CD4-positive, alpha-beta T cell treated with Interleukin-2 at 100 ng/mL for 4 hours (primary cell): ENCODE measurements around the gene ZNF492.
A peak's percentile ranks its signal among the peaks of the same experiment; 100 is the strongest.
"Not testable (repeated sequence)": the region's sequence is repeated elsewhere in the genome, so short reads cannot be mapped to it uniquely, and the experiment has no call there.

Experiments used
- DNase-seq: peaks from one replicate; pipeline ENCODE4 v3.0.0-alpha.2; 2020; ENCODE audit warnings: low spot score

The ZNF492 gene

GRCh38 chr19:22633706-22634449, at the start of gene ZNF492:
Gene ZNF492, plus strand, starts transcription at chr19:22634324. Its CDS starts 19,076 bp downstream, at chr19:22653400.
- DNase-seq = peak; percentile 74

- no peak for DNase-seq
These were observed 38.7 kb upstream of the ZNF492 start for GRCh38 chr19:22595422-22595821.

GRCh38 chr19:22595918-22596341, 38.2 kb upstream of the ZNF492 start:
- no peak for DNase-seq

- no peak for DNase-seq
These were observed 33.2 kb upstream of the ZNF492 start for GRCh38 chr19:22600690-22601648.

- no peak for DNase-seq
These were observed 32.1 kb upstream of the ZNF492 start for GRCh38 chr19:22601906-22602630.

- no peak for DNase-seq
These were observed 31.4 kb upstream of the ZNF492 start for GRCh38 chr19:22602631-22603272.

GRCh38 chr19:22603518-22604440, 30.3 kb upstream of the ZNF492 start:
- DNase-seq = no peak

- DNase-seq = no peak
These were observed 29.4 kb upstream of the ZNF492 start for GRCh38 chr19:22604571-22605274.

- no peak for DNase-seq
These were observed 28.6 kb upstream of the ZNF492 start for GRCh38 chr19:22605275-22606211.

GRCh38 chr19:22606212-22606553, 27.9 kb upstream of the ZNF492 start:
- no peak for DNase-seq

GRCh38 chr19:22606954-22607652, 27.0 kb upstream of the ZNF492 start:
- DNase-seq = no peak

- DNase-seq = no peak
These were observed 26.3 kb upstream of the ZNF492 start for GRCh38 chr19:22607653-22608430.

GRCh38 chr19:22608441-22608840, 25.7 kb upstream of the ZNF492 start:
- no peak for DNase-seq

- DNase-seq = no peak
These were observed 24.5 kb upstream of the ZNF492 start for GRCh38 chr19:22609630-22610029.

GRCh38 chr19:22610121-22610520, 24.0 kb upstream of the ZNF492 start:
- no peak for DNase-seq

- DNase-seq = no peak
These were observed 21.8 kb upstream of the ZNF492 start for GRCh38 chr19:22612316-22612715.

GRCh38 chr19:22616659-22617058, 17.5 kb upstream of the ZNF492 start:
- DNase-seq = no peak

- not testable (repeated sequence) for DNase-seq
These were observed 16.9 kb upstream of the ZNF492 start for GRCh38 chr19:22617181-22617580.
